IMR-90 (cell line): ENCODE data around the gene RNF144A. TPM values are rescaled to one million over a fixed set of nuclear protein-coding genes. Genes with fewer than 3 reads are reported as not detected.

Experiments used
- ATAC-seq: fragments of 200-7000 bp; cut with Tn5 transposase; 2 replicates; pipeline ENCODE4 v1.9.1; 2020; ENCODE audit warnings: low read depth, mild to moderate bottlenecking, moderate library complexity
- BruUV-seq: library from RNA; stranded (reverse); fragments of 400-500 nt; replicated peaks from 2 replicates; lab custom pipeline; 2021; lab: Mats Ljungman, UMichigan
- CTCF ChIA-PET: fragments of 300-600 bp; formaldehyde crosslinking; extraction: SDS; loops from one replicate; lab custom pipeline; 2021; ENCODE audit warnings: antibody characterized with exemption; lab: Yijun Ruan, JAX
- POLR2A ChIA-PET: fragments of 300-600 bp; sonication (Branson Sonifier 250); formaldehyde crosslinking; loops from one replicate; lab custom pipeline; 2022; ENCODE audit warnings: antibody characterized with exemption; ENCODE audit not compliant: unreplicated experiment; lab: Charles Lee
- DNase-seq: peaks from one replicate; pipeline ENCODE4 v3.0.0; 2013
- H2AFZ ChIP-seq: replicated peaks from 2 replicates; pipeline ENCODE3; 2013; ENCODE audit warnings: low read length, mild to moderate bottlenecking; ENCODE audit not compliant: poor library complexity
- H2AK5ac ChIP-seq: 2 replicates; pipeline ENCODE4 v1.6.1; 2013; ENCODE audit warnings: low read depth, low read length, inconsistent platforms
- H2AK9ac ChIP-seq: replicated peaks from 2 replicates; pipeline ENCODE3; 2013; ENCODE audit warnings: mild to moderate bottlenecking, low read depth, low read length, moderate library complexity; ENCODE audit not compliant: poor library complexity
- H2BK120ac ChIP-seq: 2 replicates; pipeline ENCODE4 v1.6.1; 2013; ENCODE audit warnings: low read depth, low read length, inconsistent platforms
- H2BK15ac ChIP-seq: 3 replicates; pipeline ENCODE4 v1.6.1; 2013; ENCODE audit warnings: low read depth, low read length, inconsistent platforms
- H2BK20ac ChIP-seq: 2 replicates; pipeline ENCODE4 v1.6.1; 2013; ENCODE audit warnings: low read depth, mild to moderate bottlenecking, inconsistent platforms, low read length, moderate library complexity
- H2BK5ac ChIP-seq: 2 replicates; pipeline ENCODE4 v1.6.1; 2013; ENCODE audit warnings: mild to moderate bottlenecking, low read depth, low read length, inconsistent platforms; ENCODE audit not compliant: poor library complexity, severe bottlenecking
- H3K14ac ChIP-seq: replicated peaks from 2 replicates; pipeline ENCODE4 v1.6.1; 2013; ENCODE audit warnings: low read depth, low read length, inconsistent platforms
- H3K18ac ChIP-seq: 2 replicates; pipeline ENCODE4 v1.6.1; 2013; ENCODE audit warnings: low read depth, low read length, control low read depth
- H3K23ac ChIP-seq: 2 replicates; pipeline ENCODE4 v1.6.1; 2013; ENCODE audit warnings: low read depth, low read length, inconsistent platforms
- H3K27ac ChIP-seq: 2 replicates; pipeline ENCODE4 v1.5.1; 2013; ENCODE audit warnings: mild to moderate bottlenecking, control low read depth, low read length; ENCODE audit not compliant: insufficient read depth
- H3K27me3 ChIP-seq: 2 replicates; pipeline ENCODE4 v1.6.1; 2013; ENCODE audit warnings: low read length; ENCODE audit not compliant: control insufficient read depth, insufficient read depth
- H3K36me3 ChIP-seq: 2 replicates; pipeline ENCODE4 v1.6.1; 2013; ENCODE audit warnings: low read length, mixed read lengths; ENCODE audit not compliant: control insufficient read depth, insufficient read depth
- H3K4ac ChIP-seq: 2 replicates; pipeline ENCODE4 v1.6.1; 2013; ENCODE audit warnings: low read depth, low read length, inconsistent platforms
- H3K4me1 ChIP-seq: 2 replicates; pipeline ENCODE4 v1.6.1; 2013; ENCODE audit warnings: low read length, mixed read lengths; ENCODE audit not compliant: control insufficient read depth, insufficient read depth
- H3K4me2 ChIP-seq: 2 replicates; pipeline ENCODE4 v1.6.1; 2013; ENCODE audit warnings: low read depth, mild to moderate bottlenecking, control low read depth, low read length, moderate library complexity
- H3K4me3 ChIP-seq: 2 replicates; pipeline ENCODE4 v1.5.1; 2013; ENCODE audit warnings: low read depth, mild to moderate bottlenecking, control low read depth, low read length, moderate library complexity; ENCODE audit not compliant: insufficient read depth
- H3K56ac ChIP-seq: 2 replicates; pipeline ENCODE4 v1.6.1; 2013; ENCODE audit warnings: low read length, inconsistent platforms; ENCODE audit not compliant: insufficient read depth; ENCODE audit errors: extremely low read depth
- H3K79me1 ChIP-seq, 2 experiments: 2 replicates each; pipeline ENCODE4 v1.6.1; 2013; ENCODE audit warnings: low read length in 2 of 2, inconsistent platforms in 1 of 2, low read depth in 1 of 2
- H3K9ac ChIP-seq: 2 replicates; pipeline ENCODE4 v1.6.1; 2013; ENCODE audit warnings: low read depth, low read length, control low read depth
- H3K9me1 ChIP-seq: 2 replicates; pipeline ENCODE4 v1.6.1; 2013; ENCODE audit warnings: low read length, inconsistent platforms; ENCODE audit not compliant: insufficient read depth
- H3K9me3 ChIP-seq: 2 replicates; pipeline ENCODE4 v1.6.1; 2013; ENCODE audit warnings: low read length; ENCODE audit not compliant: control insufficient read depth, insufficient read depth
- H4K20me1 ChIP-seq: 2 replicates; pipeline ENCODE4 v1.6.1; 2013; ENCODE audit warnings: low read length, inconsistent platforms; ENCODE audit not compliant: insufficient read depth
- H4K5ac ChIP-seq: 2 replicates; pipeline ENCODE4 v1.6.1; 2013; ENCODE audit warnings: mild to moderate bottlenecking, low read depth, low read length, control low read depth
- H4K8ac ChIP-seq, 2 experiments: 2 replicates each; pipeline ENCODE4 v1.6.1; 2013; ENCODE audit warnings: low read depth in 2 of 2, low read length in 2 of 2, control low read depth in 1 of 2, inconsistent platforms in 1 of 2
- H4K91ac ChIP-seq: 2 replicates; pipeline ENCODE4 v1.6.1; 2013; ENCODE audit warnings: low read depth, low read length, inconsistent platforms; ENCODE audit not compliant: insufficient read depth
- BHLHE40 ChIP-seq: fragments of 150-350 bp; IDR thresholded peaks from 2 replicates; pipeline ENCODE4 v1.6.1; 2016; ENCODE audit warnings: mild to moderate bottlenecking, low read depth, low read length
- CHD1 ChIP-seq: IDR thresholded peaks from 2 replicates; pipeline ENCODE4 v1.6.1; 2012; ENCODE audit warnings: low read depth, low read length, improper control_type of control experiment
- FOS ChIP-seq: fragments of 150-350 bp; IDR thresholded peaks from 2 replicates; pipeline ENCODE4 v1.6.1; 2016; ENCODE audit warnings: low read depth, low read length
- MXI1 ChIP-seq: IDR thresholded peaks from 2 replicates; pipeline ENCODE4 v1.6.1; 2012; ENCODE audit warnings: low read depth, mild to moderate bottlenecking, low read length, moderate library complexity, borderline replicate concordance
- RAD21 ChIP-seq: IDR thresholded peaks from 2 replicates; pipeline ENCODE4 v1.6.1; 2012; ENCODE audit warnings: low read length, improper control_type of control experiment
- RCOR1 ChIP-seq: IDR thresholded peaks from 2 replicates; pipeline ENCODE4 v1.6.1; 2012; ENCODE audit warnings: mild to moderate bottlenecking, low read length, improper control_type of control experiment; ENCODE audit not compliant: insufficient replicate concordance
- SMC3 ChIP-seq: fragments of 150-350 bp; IDR thresholded peaks from 2 replicates; pipeline ENCODE4 v1.6.1; 2016; ENCODE audit warnings: low read depth, mild to moderate bottlenecking, antibody characterized with exemption, low read length, moderate library complexity
- WGBS, 2 experiments: methylation state at CpG; one replicate each; pipeline versions ENCODE4 v1.1.5 to v1.1.7; 2013; ENCODE audit warnings: missing lambda C conversion rate in 2 of 2; ENCODE audit not compliant: insufficient read length in 1 of 2; ENCODE audit errors: extremely low coverage in 2 of 2; 5-methylcytosine and 5-hydroxymethylcytosine counted together
- dilution Hi-C: fragments of 300-500 bp; cut with HindIII; formaldehyde crosslinking; loops from one replicate; pipeline ENCODE4 v1.14.3; 2018; ENCODE audit warnings: low sequenced_read_pairs; ENCODE audit not compliant: unreplicated experiment
- in situ Hi-C: fragments of 300-500 bp; cut with MboI; formaldehyde crosslinking; loops from 3 replicates; pipeline ENCODE4 v1.14.3; 2019; ENCODE audit warnings: low sequenced_read_pairs, inconsistent platforms, mixed read lengths
- intact Hi-C: fragments of 100-400 bp; cut with micrococcal nuclease; formaldehyde crosslinking; loops from 2 replicates; pipeline ENCODE4 v1.10.0; 2022
- polyA plus RNA-seq, 3 experiments: library from polyadenylated mRNA; depleted of rRNA; stranded (reverse); fragments of >200 nt; gene quantifications; 2 replicates each; pipeline ENCODE4 v1.2.3, GENCODE V29; 2012; ENCODE audit warnings: low replicate concordance in 1 of 3
- total RNA-seq: library from RNA; depleted of rRNA; stranded (reverse); fragments of >200 nt; gene quantifications from 2 replicates; pipeline ENCODE4 v1.2.3, GENCODE V29; 2012
- TF ChIP-seq, protein P1 (sequence below): fragments of 150-350 bp; IDR thresholded peaks from 2 replicates; pipeline ENCODE4 v1.6.1; 2017; ENCODE audit warnings: mild to moderate bottlenecking, antibody characterized with exemption, low read length, low read depth

The RNF144A gene
- total and polyA plus RNA-seq, 2 of the 4 experiments (the other 2 are of a cell fraction): 0.18 to 0.26 TPM

GRCh38 chr2:6948677-6949351 lies 31.6 kb downstream of the RNF144A start:
- H3K36me3 ChIP-seq: no peaks in the 10 kb centered on the region
- no peak overlapping the region for H2AFZ ChIP-seq
- ChIA-PET POLR2A (no interaction called here), CTCF (no interaction called here)
- H2AK5ac ChIP-seq: no peak overlapping the region
- no peak overlapping the region for H3K4me3 ChIP-seq
- H3K9me1 ChIP-seq: no peaks in the 10 kb centered on the region; the same call in 1 of the 2 replicates
- no peak overlapping the region for H3K27ac ChIP-seq
- no peak overlapping the region for H4K8ac ChIP-seq
- DNase-seq: no peak
- H2BK120ac ChIP-seq: no peak overlapping the region
- H3K18ac ChIP-seq: no peak overlapping the region
- no peak overlapping the region for H4K91ac ChIP-seq
- H3K4ac ChIP-seq: no peak overlapping the region
- WGBS, 2 experiments: 21% methylated on average over 2 of the region's 6 CpGs; no CpG with 5 or more reads in 1 of the 2 experiments
- no peaks in the 10 kb centered on the region for H3K4me1 ChIP-seq
- no peak overlapping the region for H2BK15ac ChIP-seq
- H2BK20ac ChIP-seq: no peak overlapping the region
- H2AK9ac ChIP-seq: no peak overlapping the region
- H3K79me1 ChIP-seq: no peaks in the 10 kb centered on the region
- no peak overlapping the region for H3K56ac ChIP-seq
- no peaks in the 10 kb centered on the region for H3K9me3 ChIP-seq
- H2BK5ac ChIP-seq: no peak overlapping the region
- in situ Hi-C loops: no loop called here
- H4K20me1 ChIP-seq: no peaks in the 10 kb centered on the region
- no peak for ATAC-seq
- dilution Hi-C loops: no loop called here
- no peak overlapping the region for H3K23ac ChIP-seq
- BruUV-seq: no TSS peak
- H3K27me3 ChIP-seq: peaks cover 5% of the 10 kb centered on the region
- TF ChIP-seq, protein P1, sequence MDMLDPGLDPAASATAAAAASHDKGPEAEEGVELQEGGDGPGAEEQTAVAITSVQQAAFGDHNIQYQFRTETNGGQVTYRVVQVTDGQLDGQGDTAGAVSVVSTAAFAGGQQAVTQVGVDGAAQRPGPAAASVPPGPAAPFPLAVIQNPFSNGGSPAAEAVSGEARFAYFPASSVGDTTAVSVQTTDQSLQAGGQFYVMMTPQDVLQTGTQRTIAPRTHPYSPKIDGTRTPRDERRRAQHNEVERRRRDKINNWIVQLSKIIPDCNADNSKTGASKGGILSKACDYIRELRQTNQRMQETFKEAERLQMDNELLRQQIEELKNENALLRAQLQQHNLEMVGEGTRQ: no peak
- no peak for TF ChIP-seq FOS
- no peak for TF ChIP-seq CHD1
- no peak for TF ChIP-seq RAD21
- TF ChIP-seq MXI1: no peak
- TF ChIP-seq RCOR1: no peak
- no peak for TF ChIP-seq SMC3
- no peak for TF ChIP-seq BHLHE40
- intact Hi-C loops: no loop called here
- no peak overlapping the region for H4K5ac ChIP-seq
- H3K14ac ChIP-seq: no peak overlapping the region
- no peak overlapping the region for H3K4me2 ChIP-seq
- H3K9ac ChIP-seq: no peak overlapping the region
